Mesothelial cell of epicardium (in vitro differentiated cells): ENCODE data around the gene CD300A. TPM values are rescaled to one million over a fixed set of nuclear protein-coding genes. Genes with fewer than 3 reads are reported as not detected.

Experiments used
- DNase-seq, 2 experiments: peaks; one replicate each; pipeline ENCODE4 v3.0.0; 2021; ENCODE audit warnings: low spot score in 2 of 2; ENCODE audit not compliant: unreplicated experiment in 2 of 2
- H3K27ac Mint-ChIP-seq: 2 replicates; pipeline ENCODE4 v1.8.0; 2021; ENCODE audit warnings: mixed read lengths
- H3K27me3 Mint-ChIP-seq: 2 replicates; pipeline ENCODE4 v1.8.0; 2021; ENCODE audit warnings: low read depth, mixed read lengths
- H3K36me3 Mint-ChIP-seq: 2 replicates; pipeline ENCODE4 v1.8.0; 2021; ENCODE audit warnings: mixed read lengths
- H3K4me1 Mint-ChIP-seq: 2 replicates; pipeline ENCODE4 v1.8.0; 2021; ENCODE audit warnings: mixed read lengths
- H3K4me3 Mint-ChIP-seq: 2 replicates; pipeline ENCODE4 v1.8.0; 2021; ENCODE audit warnings: mild to moderate bottlenecking, moderate library complexity, mixed read lengths
- H3K9me3 Mint-ChIP-seq: 2 replicates; pipeline ENCODE4 v1.8.0; 2021; ENCODE audit warnings: mixed read lengths
- CTCF ChIP-seq: fragments of 200-600 bp; sonication (generic); IDR thresholded peaks from one replicate; pipeline ENCODE4 v1.5.0; 2021; ENCODE audit warnings: antibody characterized with exemption; ENCODE audit not compliant: unreplicated experiment
- total RNA-seq: library from RNA; stranded (reverse); gene quantifications from 3 replicates; pipeline ENCODE4 v1.2.1, GENCODE V29; 2021

The CD300A gene
- total RNA-seq, 1 donor from 2014 or later, result not detected

- peaks cover 4% of the 10 kb centered on the region for H3K27me3 Mint-ChIP-seq
Measured at GRCh38 chr17:74430706-74431567, 35.5 kb upstream of the CD300A start.

GRCh38 chr17:74431568-74432423 is 34.6 kb upstream of the CD300A start, which contains the start of gene GPRC5C:
Gene GPRC5C (plus strand): TSS chr17:74432088. CDS start chr17:74439777, 7,689 bp downstream.
- H3K27ac Mint-ChIP-seq, result peak within 1 kb of the TSS; percentile 92
- H3K27me3 Mint-ChIP-seq, result peaks cover 4% of the 10 kb centered on the region

More at GRCh38 chr17:74430706-74431567, 35.5 kb upstream of the CD300A start:
- Mint-ChIP-seq H3K4me1 (peaks cover 45% of the 10 kb centered on the region), H3K9me3 (no peaks in the 10 kb centered on the region), H3K27ac (peak overlapping the region; percentile 92), H3K36me3 (no peaks in the 10 kb centered on the region), H3K4me3 (peak overlapping the region; percentile 80)
- peak; percentile 49 to 75 for DNase-seq
- TF ChIP-seq CTCF, result no peak

GRCh38 chr17:74432424-74432690 is 34.1 kb upstream of the CD300A start:
- Mint-ChIP-seq H3K36me3 (no peaks in the 10 kb centered on the region), H3K9me3 (peaks cover 3% of the 10 kb centered on the region), H3K4me1 (peaks cover 32% of the 10 kb centered on the region), H3K4me3 (peak overlapping the region; percentile 80), H3K27ac (no peak overlapping the region), H3K27me3 (peaks cover 4% of the 10 kb centered on the region)
- DNase-seq, result no peak
- no peak for TF ChIP-seq CTCF

More at GRCh38 chr17:74431568-74432423, 34.6 kb upstream of the CD300A start, which contains the start of gene GPRC5C:
- no peaks in the 10 kb centered on the region for H3K36me3 Mint-ChIP-seq
- peak within 1 kb of the TSS; percentile 80 for H3K4me3 Mint-ChIP-seq
- peak in 1 of 2 experiments; percentile 78 for DNase-seq
- no peak for TF ChIP-seq CTCF
- no peaks in the 10 kb centered on the region for H3K9me3 Mint-ChIP-seq
- H3K4me1 Mint-ChIP-seq, result peaks cover 38% of the 10 kb centered on the region

GRCh38 chr17:74432766-74433391 is 33.6 kb upstream of the CD300A start:
- Mint-ChIP-seq H3K9me3 (peaks cover 7% of the 10 kb centered on the region), H3K27me3 (peaks cover 4% of the 10 kb centered on the region), H3K36me3 (peaks cover under 1% of the 10 kb centered on the region), H3K4me1 (peaks cover 27% of the 10 kb centered on the region), H3K27ac (peak overlapping the region; percentile 81), H3K4me3 (peak overlapping the region; percentile 80)
- TF ChIP-seq CTCF, result no peak
- DNase-seq, result no peak

- Mint-ChIP-seq H3K9me3 (peaks cover 9% of the 10 kb centered on the region), H3K36me3 (peaks cover 2% of the 10 kb centered on the region), H3K4me3 (peak overlapping the region; percentile 80), H3K4me1 (peaks cover 26% of the 10 kb centered on the region), H3K27me3 (peaks cover 4% of the 10 kb centered on the region), H3K27ac (peak overlapping the region; percentile 68)
- no peak for DNase-seq
- no peak for TF ChIP-seq CTCF
Measured at GRCh38 chr17:74433421-74434121, 32.9 kb upstream of the CD300A start.
